ENCODE results near the gene PDCD1. TPM values are rescaled to one million over a fixed set of nuclear protein-coding genes. Genes with fewer than 3 reads are reported as not detected.

The PDCD1 gene
- total RNA-seq, 1 experiment from 2014 or later: 0.22 TPM

DNA sequence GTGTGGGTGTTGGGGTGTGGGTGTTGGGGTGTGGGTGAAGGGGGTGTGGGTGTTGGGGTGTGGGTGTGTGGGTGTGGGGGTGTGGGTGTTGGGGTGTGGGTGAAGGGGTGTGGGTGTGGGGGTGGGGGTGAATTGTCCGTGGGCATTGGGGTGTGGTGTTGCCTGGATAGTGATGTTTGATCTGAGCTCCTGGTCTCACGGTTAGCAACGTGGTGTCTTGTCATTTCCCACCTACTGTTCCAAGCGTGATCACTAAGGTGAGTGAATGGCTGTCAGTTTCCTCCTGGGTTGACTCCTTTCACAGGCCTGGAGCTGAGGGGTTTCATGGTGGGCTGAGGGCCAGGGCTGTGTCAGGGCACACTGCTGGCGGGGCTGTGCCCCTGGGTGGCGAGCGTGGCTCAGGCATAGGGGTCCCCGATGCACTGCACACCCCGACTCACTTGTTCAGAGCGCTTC is 38.1 kb upstream of the PDCD1 start:
- POLR2A ChIA-PET: no interaction called here
- peaks cover 0 to 13% of the 10 kb centered on the region in 2 experiments; a peak in 1 of 4 replicates for H3K4me1 ChIP-seq (ENCODE audit: control insufficient read depth in 1 of 2, insufficient read depth in 2 of 2, low read length in 2 of 2)
- CTCF ChIA-PET: no interaction called here
- no peaks in the 10 kb centered on the region for H3K79me2 ChIP-seq (ENCODE audit: insufficient read depth, low read length)
- no peaks in the 10 kb centered on the region for H3K27me3 ChIP-seq (ENCODE audit: insufficient read depth, low read length)
- DNase-seq (ENCODE audit: low read depth, low spot score): no peak
- H3K9me3 ChIP-seq (ENCODE audit: control insufficient read depth in 1 of 2, insufficient read depth in 1 of 2, low read depth in 1 of 2, low read length in 2 of 2): no peaks in the 10 kb centered on the region
- no peak for TF ChIP-seq SIN3A (IDR thresholded peaks at IDR 0.05; ENCODE audit: low read depth)
- TF ChIP-seq EZH2 (IDR thresholded peaks at IDR 0.05): no peak
- TF ChIP-seq, protein P1, sequence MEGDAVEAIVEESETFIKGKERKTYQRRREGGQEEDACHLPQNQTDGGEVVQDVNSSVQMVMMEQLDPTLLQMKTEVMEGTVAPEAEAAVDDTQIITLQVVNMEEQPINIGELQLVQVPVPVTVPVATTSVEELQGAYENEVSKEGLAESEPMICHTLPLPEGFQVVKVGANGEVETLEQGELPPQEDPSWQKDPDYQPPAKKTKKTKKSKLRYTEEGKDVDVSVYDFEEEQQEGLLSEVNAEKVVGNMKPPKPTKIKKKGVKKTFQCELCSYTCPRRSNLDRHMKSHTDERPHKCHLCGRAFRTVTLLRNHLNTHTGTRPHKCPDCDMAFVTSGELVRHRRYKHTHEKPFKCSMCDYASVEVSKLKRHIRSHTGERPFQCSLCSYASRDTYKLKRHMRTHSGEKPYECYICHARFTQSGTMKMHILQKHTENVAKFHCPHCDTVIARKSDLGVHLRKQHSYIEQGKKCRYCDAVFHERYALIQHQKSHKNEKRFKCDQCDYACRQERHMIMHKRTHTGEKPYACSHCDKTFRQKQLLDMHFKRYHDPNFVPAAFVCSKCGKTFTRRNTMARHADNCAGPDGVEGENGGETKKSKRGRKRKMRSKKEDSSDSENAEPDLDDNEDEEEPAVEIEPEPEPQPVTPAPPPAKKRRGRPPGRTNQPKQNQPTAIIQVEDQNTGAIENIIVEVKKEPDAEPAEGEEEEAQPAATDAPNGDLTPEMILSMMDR (IDR thresholded peaks at IDR 0.05 in 2 of 3, conservative IDR thresholded peaks at IDR 0.05 in 1 of 3; ENCODE audit: borderline replicate concordance in 1 of 3, insufficient read depth in 1 of 3, low read depth in 2 of 3, low read length in 2 of 3): no peak
- no peak for TF ChIP-seq EZH2phosphoT487 (IDR thresholded peaks at IDR 0.05; ENCODE audit: borderline replicate concordance)
- TF ChIP-seq ZNF274 (IDR thresholded peaks at IDR 0.05; ENCODE audit: low read depth, low read length): no peak
- TF ChIP-seq CEBPB (IDR thresholded peaks at IDR 0.05; ENCODE audit: low read depth): no peak
- TF ChIP-seq FOSL1 (IDR thresholded peaks at IDR 0.05; ENCODE audit: low read depth): no peak
- TF ChIP-seq SP1 (IDR thresholded peaks at IDR 0.05; ENCODE audit: low read depth): no peak
- TF ChIP-seq, protein P2, sequence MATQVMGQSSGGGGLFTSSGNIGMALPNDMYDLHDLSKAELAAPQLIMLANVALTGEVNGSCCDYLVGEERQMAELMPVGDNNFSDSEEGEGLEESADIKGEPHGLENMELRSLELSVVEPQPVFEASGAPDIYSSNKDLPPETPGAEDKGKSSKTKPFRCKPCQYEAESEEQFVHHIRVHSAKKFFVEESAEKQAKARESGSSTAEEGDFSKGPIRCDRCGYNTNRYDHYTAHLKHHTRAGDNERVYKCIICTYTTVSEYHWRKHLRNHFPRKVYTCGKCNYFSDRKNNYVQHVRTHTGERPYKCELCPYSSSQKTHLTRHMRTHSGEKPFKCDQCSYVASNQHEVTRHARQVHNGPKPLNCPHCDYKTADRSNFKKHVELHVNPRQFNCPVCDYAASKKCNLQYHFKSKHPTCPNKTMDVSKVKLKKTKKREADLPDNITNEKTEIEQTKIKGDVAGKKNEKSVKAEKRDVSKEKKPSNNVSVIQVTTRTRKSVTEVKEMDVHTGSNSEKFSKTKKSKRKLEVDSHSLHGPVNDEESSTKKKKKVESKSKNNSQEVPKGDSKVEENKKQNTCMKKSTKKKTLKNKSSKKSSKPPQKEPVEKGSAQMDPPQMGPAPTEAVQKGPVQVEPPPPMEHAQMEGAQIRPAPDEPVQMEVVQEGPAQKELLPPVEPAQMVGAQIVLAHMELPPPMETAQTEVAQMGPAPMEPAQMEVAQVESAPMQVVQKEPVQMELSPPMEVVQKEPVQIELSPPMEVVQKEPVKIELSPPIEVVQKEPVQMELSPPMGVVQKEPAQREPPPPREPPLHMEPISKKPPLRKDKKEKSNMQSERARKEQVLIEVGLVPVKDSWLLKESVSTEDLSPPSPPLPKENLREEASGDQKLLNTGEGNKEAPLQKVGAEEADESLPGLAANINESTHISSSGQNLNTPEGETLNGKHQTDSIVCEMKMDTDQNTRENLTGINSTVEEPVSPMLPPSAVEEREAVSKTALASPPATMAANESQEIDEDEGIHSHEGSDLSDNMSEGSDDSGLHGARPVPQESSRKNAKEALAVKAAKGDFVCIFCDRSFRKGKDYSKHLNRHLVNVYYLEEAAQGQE (IDR thresholded peaks at IDR 0.05; ENCODE audit: low read depth): no peak
- no peak for TF ChIP-seq POLR2AphosphoS5 (IDR thresholded peaks at IDR 0.05; ENCODE audit: low read depth, low read length)
- TF ChIP-seq POLR2A (IDR thresholded peaks at IDR 0.05; ENCODE audit: borderline replicate concordance, extremely low read depth, insufficient read depth, insufficient read length): no peak
- no peak for TF ChIP-seq EGR1 (IDR thresholded peaks at IDR 0.05; ENCODE audit: low read depth)
- TF ChIP-seq ELF1 (IDR thresholded peaks at IDR 0.05; ENCODE audit: borderline replicate concordance, low read depth): no peak
- TF ChIP-seq, protein P3, sequence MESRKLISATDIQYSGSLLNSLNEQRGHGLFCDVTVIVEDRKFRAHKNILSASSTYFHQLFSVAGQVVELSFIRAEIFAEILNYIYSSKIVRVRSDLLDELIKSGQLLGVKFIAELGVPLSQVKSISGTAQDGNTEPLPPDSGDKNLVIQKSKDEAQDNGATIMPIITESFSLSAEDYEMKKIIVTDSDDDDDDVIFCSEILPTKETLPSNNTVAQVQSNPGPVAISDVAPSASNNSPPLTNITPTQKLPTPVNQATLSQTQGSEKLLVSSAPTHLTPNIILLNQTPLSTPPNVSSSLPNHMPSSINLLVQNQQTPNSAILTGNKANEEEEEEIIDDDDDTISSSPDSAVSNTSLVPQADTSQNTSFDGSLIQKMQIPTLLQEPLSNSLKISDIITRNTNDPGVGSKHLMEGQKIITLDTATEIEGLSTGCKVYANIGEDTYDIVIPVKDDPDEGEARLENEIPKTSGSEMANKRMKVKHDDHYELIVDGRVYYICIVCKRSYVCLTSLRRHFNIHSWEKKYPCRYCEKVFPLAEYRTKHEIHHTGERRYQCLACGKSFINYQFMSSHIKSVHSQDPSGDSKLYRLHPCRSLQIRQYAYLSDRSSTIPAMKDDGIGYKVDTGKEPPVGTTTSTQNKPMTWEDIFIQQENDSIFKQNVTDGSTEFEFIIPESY (IDR thresholded peaks at IDR 0.05; ENCODE audit: extremely low read depth, insufficient replicate concordance, low read length): no peak
- no peak for TF ChIP-seq SRF (IDR thresholded peaks at IDR 0.05; ENCODE audit: low read depth)
- TF ChIP-seq CBX3 (IDR thresholded peaks at IDR 0.05; ENCODE audit: low read depth): no peak
- TF ChIP-seq, protein P4, sequence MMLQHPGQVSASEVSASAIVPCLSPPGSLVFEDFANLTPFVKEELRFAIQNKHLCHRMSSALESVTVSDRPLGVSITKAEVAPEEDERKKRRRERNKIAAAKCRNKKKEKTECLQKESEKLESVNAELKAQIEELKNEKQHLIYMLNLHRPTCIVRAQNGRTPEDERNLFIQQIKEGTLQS (IDR thresholded peaks at IDR 0.05): no peak
- H3K27ac ChIP-seq (ENCODE audit: low read depth, low read length): no peak overlapping the region
- intact Hi-C loops (cut with micrococcal nuclease): no loop called here
- no peak overlapping the region for H2AFZ ChIP-seq (ENCODE audit: low read depth, low read length, poor library complexity, severe bottlenecking)
- no peak overlapping the region for H3K9ac ChIP-seq (ENCODE audit: low read length)
- no peak overlapping the region for H3K4me3 ChIP-seq (replicated peaks in 1 of 2; ENCODE audit: low read depth in 1 of 2, low read length in 2 of 2)
- RAD21 ChIA-PET (ENCODE audit: low non-redundant PET in 1 of 2, low total read pairs in 2 of 2, uncharacterized antibody in 2 of 2, unreplicated experiment in 2 of 2): no interaction called here
- ATAC-seq: no peak
- no peaks in the 10 kb centered on the region for H3K9me2 ChIP-seq (ENCODE audit: insufficient read depth)
- no peaks in the 10 kb centered on the region for H4K20me1 ChIP-seq (ENCODE audit: insufficient read depth)
- no TSS peak for BruUV-seq (replicated peaks)
- H3K36me3 ChIP-seq (ENCODE audit: control insufficient read depth in 1 of 2, insufficient read depth in 2 of 2, low read length in 2 of 2): no peaks in the 10 kb centered on the region
- no peak overlapping the region for H3K4me2 ChIP-seq (ENCODE audit: low read length)

All from HCT116 (cell line).